Stomach (tissue), 9 donors: ENCODE measurements around the gene SCRG1. TPM values are rescaled to one million over a fixed set of nuclear protein-coding genes. Genes with fewer than 3 reads are reported as not detected.

Experiments used
- DNase-seq, 2 donors: peaks; one replicate each; pipeline versions ENCODE4 v3.0.0 to v3.0.0-alpha.2; 2013 to 2019
- H3K27ac ChIP-seq, 5 donors: fragments of 200-600 bp in 4 of 5; sonication (generic) in 4 of 5; one replicate each; pipeline ENCODE4 v1.5.1; 2013 to 2019; ENCODE audit warnings: mild to moderate bottlenecking in 1 of 5, moderate library complexity in 1 of 5
- H3K27me3 ChIP-seq, 3 donors: fragments of 200-600 bp; sonication (generic); one replicate each; pipeline ENCODE4 v1.5.1; 2017 to 2019; ENCODE audit warnings: mixed run types in 1 of 3
- H3K36me3 ChIP-seq, 4 donors: fragments of 200-600 bp; sonication (generic); 1 replicate in 3 of 4; 2 replicates in 1 of 4; pipeline ENCODE4 v1.5.1; 2016 to 2019
- H3K4me1 ChIP-seq, 4 donors: fragments of 200-600 bp; sonication (generic); one replicate each; pipeline ENCODE4 v1.5.1; 2016 to 2019
- H3K4me3 ChIP-seq, 4 donors: fragments of 200-600 bp; sonication (generic) in 3 of 4; one replicate each; pipeline ENCODE4 v1.5.1; 2016 to 2019; ENCODE audit warnings: mild to moderate bottlenecking in 1 of 4
- H3K9me3 ChIP-seq, 4 donors: fragments of 200-600 bp; sonication (generic); one replicate each; pipeline ENCODE4 v1.5.1; 2016 to 2019
- CTCF ChIP-seq, 7 experiments: fragments of 450-650 bp in 4 of 7; fragments of 200-600 bp in 3 of 7; sonication (generic) in 3 of 7; IDR thresholded peaks; one replicate each; pipeline ENCODE4 v1.5.1; 2016 to 2019; ENCODE audit warnings: antibody characterized with exemption in 7 of 7, control low read depth in 2 of 7, mild to moderate bottlenecking in 1 of 7
- EP300 ChIP-seq: sonication (generic); formaldehyde crosslinking; IDR thresholded peaks from one replicate; pipeline ENCODE4 v1.6.1; 2017; ENCODE audit warnings: antibody characterized with exemption
- POLR2A ChIP-seq, 4 donors: fragments of 450-650 bp; IDR thresholded peaks; one replicate each; pipeline ENCODE4 v1.6.1; 2016; ENCODE audit warnings: antibody characterized with exemption in 4 of 4, control low read depth in 2 of 4, mild to moderate bottlenecking in 1 of 4, moderate library complexity in 1 of 4
- POLR2AphosphoS5 ChIP-seq, 3 donors: sonication (generic); formaldehyde crosslinking; IDR thresholded peaks; one replicate each; pipeline ENCODE4 v1.6.1; 2016; ENCODE audit warnings: antibody characterized with exemption in 3 of 3
- WGBS, 5 donors: extraction: QIAGEN DNeasy Blood & Tissue Kit in 3 of 5; methylation state at CpG; one replicate each; pipeline versions ENCODE4 v1.1.5 to v1.1.7; 2013 to 2018; 5-methylcytosine and 5-hydroxymethylcytosine counted together
- intact Hi-C: fragments of 100-400 bp; cut with DNase I; formaldehyde crosslinking; loops from one replicate; pipeline ENCODE4 v1.15.1; 2023; ENCODE audit warnings: low total_unique reads
- polyA plus RNA-seq, 3 donors: library from polyadenylated mRNA; stranded (reverse); fragments of 200-250 nt; gene quantifications; one replicate each; pipeline ENCODE4 v1.2.3, GENCODE V29; 2013
- total RNA-seq, 5 donors: library from RNA; depleted of rRNA; stranded (reverse); fragments of >200 nt; gene quantifications; one replicate each; pipeline versions ENCODE4 v1.1.0 to v1.2.3, GENCODE V29; 2014 to 2016
- donor health status: healthy with polysubstance abuse.
- donor health status: Bipolar disorder and iron deficiency.
- donor health status: healthy.

SCRG1 gene
- total and polyA plus RNA-seq, 8 donors, result 0.19 to 3.1 (median 0.92) TPM; not detected in 1

GRCh38 chr4:173362666-173363065 is 36.2 kb downstream of the SCRG1 start:
- peaks cover 0 to 19% (median 7%) of the 10 kb centered on the region in 4 donors for H3K4me1 ChIP-seq
- H3K9me3 ChIP-seq, result no peaks in the 10 kb centered on the region
- no peak for TF ChIP-seq EP300
- TF ChIP-seq CTCF (IDR thresholded peaks at IDR 0.05), result no peak
- no peak for TF ChIP-seq POLR2A (IDR thresholded peaks at IDR 0.05)
- TF ChIP-seq POLR2AphosphoS5 (IDR thresholded peaks at IDR 0.05), result no peak
- no peaks in the 10 kb centered on the region for H3K36me3 ChIP-seq
- H3K27ac ChIP-seq, result no peak overlapping the region
- no peak overlapping the region for H3K4me3 ChIP-seq
- DNase-seq, result peak in 1 of 2 donors; percentile 68
- WGBS, 5 donors, result 47 to 73% (median 57%) methylated on average over 3 of the region's 3 CpGs
- H3K27me3 ChIP-seq, result no peaks in the 10 kb centered on the region
- intact Hi-C loops, result no loop called here

GRCh38 chr4:173360587-173361221 is 38.2 kb downstream of the SCRG1 start:
- no peak for TF ChIP-seq EP300
- TF ChIP-seq POLR2AphosphoS5 (IDR thresholded peaks at IDR 0.05), result no peak
- no peak for TF ChIP-seq POLR2A (IDR thresholded peaks at IDR 0.05)
- H3K36me3 ChIP-seq, result no peaks in the 10 kb centered on the region
- intact Hi-C loops, result no loop called here
- H3K27ac ChIP-seq, result no peak overlapping the region
- DNase-seq, result peak in 1 of 2 donors; percentile 31
- H3K27me3 ChIP-seq, result no peaks in the 10 kb centered on the region
- H3K4me1 ChIP-seq, result peaks cover 0 to 4% (median under 1%) of the 10 kb centered on the region in 4 donors
- H3K9me3 ChIP-seq, result no peaks in the 10 kb centered on the region
- H3K4me3 ChIP-seq, result no peak overlapping the region
- 54 to 58% (median 56%) methylated on average over 5 of the region's 5 CpGs for WGBS, 5 donors

GRCh38 chr4:173357939-173358338 is 41.0 kb downstream of the SCRG1 start:
- H3K9me3 ChIP-seq, result no peaks in the 10 kb centered on the region
- no peak for DNase-seq
- no peak overlapping the region for H3K4me3 ChIP-seq
- H3K27ac ChIP-seq, result no peak overlapping the region
- H3K4me1 ChIP-seq, result no peaks in the 10 kb centered on the region
- intact Hi-C loops, result no loop called here
- TF ChIP-seq EP300, result no peak
- TF ChIP-seq POLR2AphosphoS5 (IDR thresholded peaks at IDR 0.05), result no peak
- no peak for TF ChIP-seq POLR2A (IDR thresholded peaks at IDR 0.05)
- no peak for TF ChIP-seq CTCF (IDR thresholded peaks at IDR 0.05)
- no peaks in the 10 kb centered on the region for H3K36me3 ChIP-seq
- 32 to 46% (median 35%) methylated on average over 2 of the region's 2 CpGs for WGBS, 5 donors
- H3K27me3 ChIP-seq, result no peaks in the 10 kb centered on the region

- TF ChIP-seq POLR2AphosphoS5 (IDR thresholded peaks at IDR 0.05), result no peak
- no peak for TF ChIP-seq CTCF (IDR thresholded peaks at IDR 0.05)
- no peak for TF ChIP-seq POLR2A (IDR thresholded peaks at IDR 0.05)
- no peak for TF ChIP-seq EP300
- no peaks in the 10 kb centered on the region for H3K4me1 ChIP-seq
- H3K36me3 ChIP-seq, result no peaks in the 10 kb centered on the region
- DNase-seq, result no peak
- H3K27me3 ChIP-seq, result no peaks in the 10 kb centered on the region
- no peak overlapping the region for H3K4me3 ChIP-seq
- no peaks in the 10 kb centered on the region for H3K9me3 ChIP-seq
- H3K27ac ChIP-seq, result no peak overlapping the region
- WGBS, 5 donors, result 97 to 100% (median 100%) methylated on average over 1 of the region's 1 CpG
- intact Hi-C loops, result no loop called here
These were observed 51.4 kb downstream of the SCRG1 start for GRCh38 chr4:173347467-173347866.

- Histone ChIP-seq H3K9me3 (no peaks in the 10 kb centered on the region), H3K4me1 (no peaks in the 10 kb centered on the region), H3K4me3 (no peak overlapping the region), H3K27me3 (no peaks in the 10 kb centered on the region), H3K36me3 (no peaks in the 10 kb centered on the region), H3K27ac (no peak overlapping the region)
- 49 to 94% (median 87%) methylated on average over 2 of the region's 2 CpGs for WGBS, 5 donors
- DNase-seq, result no peak
- intact Hi-C loops, result no loop called here
- TF ChIP-seq CTCF (IDR thresholded peaks at IDR 0.05) (no peak), POLR2A (IDR thresholded peaks at IDR 0.05) (no peak), POLR2AphosphoS5 (IDR thresholded peaks at IDR 0.05) (no peak), EP300 (no peak)
These were observed 52.8 kb downstream of the SCRG1 start for GRCh38 chr4:173346074-173346473.
